Fibroblast of skin of right biceps (primary cell): ENCODE results near the gene BMPR2.
A peak's percentile ranks its signal among the peaks of the same experiment; 100 is the strongest.
"Not testable (repeated sequence)": the region's sequence is repeated elsewhere in the genome, so short reads cannot be mapped to it uniquely, and the experiment has no call there.

Experiments
- DNase-seq: peaks from one replicate; pipeline ENCODE4 v3.0.0-alpha.2; 2013

BMPR2 gene

GRCh38 chr2:202455114-202455513 lies 79.0 kb downstream of the BMPR2 start:
- DNase-seq, result no peak

GRCh38 chr2:202460119-202460518 lies 84.0 kb downstream of the BMPR2 start:
- no peak for DNase-seq

- DNase-seq, result no peak
Measured at GRCh38 chr2:202479090-202479489, 103.0 kb downstream of the BMPR2 start.

- no peak for DNase-seq
Measured at GRCh38 chr2:202479610-202480009, 103.5 kb downstream of the BMPR2 start.

- DNase-seq, result no peak
Measured at GRCh38 chr2:202486351-202486750, 110.2 kb downstream of the BMPR2 start.

- DNase-seq, result no peak
Measured at GRCh38 chr2:202488671-202489070, 112.5 kb downstream of the BMPR2 start.

- DNase-seq, result no peak
Measured at GRCh38 chr2:202490479-202490878, 114.4 kb downstream of the BMPR2 start.

GRCh38 chr2:202491514-202491913 lies 115.4 kb downstream of the BMPR2 start:
- no peak for DNase-seq

GRCh38 chr2:202494300-202495229 lies 118.4 kb downstream of the BMPR2 start:
- DNase-seq, result peak; percentile 48

- no peak for DNase-seq
Measured at GRCh38 chr2:202495230-202495604, 119.1 kb downstream of the BMPR2 start.

GRCh38 chr2:202496835-202497472 lies 120.8 kb downstream of the BMPR2 start:
- not testable (repeated sequence) for DNase-seq

- not testable (repeated sequence) for DNase-seq
Measured at GRCh38 chr2:202497473-202497866, 121.3 kb downstream of the BMPR2 start.

GRCh38 chr2:202499841-202500240 lies 123.7 kb downstream of the BMPR2 start:
- not testable (repeated sequence) for DNase-seq

GRCh38 chr2:202503276-202503675 lies 127.1 kb downstream of the BMPR2 start:
- DNase-seq, result not testable (repeated sequence)

- peak; percentile 53 for DNase-seq
Measured at GRCh38 chr2:202508686-202509085, 132.6 kb downstream of the BMPR2 start.

GRCh38 chr2:202510911-202511310 lies 134.8 kb downstream of the BMPR2 start:
- peak; percentile 28 for DNase-seq

- DNase-seq, result no peak
Measured at GRCh38 chr2:202512176-202512575, 136.0 kb downstream of the BMPR2 start.

- DNase-seq, result no peak
Measured at GRCh38 chr2:202514732-202515131, 138.6 kb downstream of the BMPR2 start.

- DNase-seq, result no peak
Measured at GRCh38 chr2:202519453-202519852, 143.3 kb downstream of the BMPR2 start.

GRCh38 chr2:202521470-202521869 lies 145.3 kb downstream of the BMPR2 start:
- DNase-seq, result no peak

- peak; percentile 73 for DNase-seq
Measured at GRCh38 chr2:202529389-202529788, 153.3 kb downstream of the BMPR2 start.

- no peak for DNase-seq
Measured at GRCh38 chr2:202530038-202530437, 153.9 kb downstream of the BMPR2 start.

GRCh38 chr2:202535290-202535689 lies 159.2 kb downstream of the BMPR2 start:
- DNase-seq, result not testable (repeated sequence)

GRCh38 chr2:202541137-202541536 lies 165.0 kb downstream of the BMPR2 start:
- no peak for DNase-seq
